ENCODE measurements around the gene MARF1. TPM values are rescaled to one million over a fixed set of nuclear protein-coding genes. Genes with fewer than 3 reads are reported as not detected.
"Not testable (repeated sequence)": the region's sequence is repeated elsewhere in the genome, so short reads cannot be mapped to it uniquely, and the experiment has no call there.

Gene MARF1
- polyA plus RNA-seq, 3 donors, result 5.7 to 39.9 (median 9.8) TPM

- peaks cover 4% of the 10 kb centered on the region for H3K79me2 ChIP-seq (ENCODE audit: insufficient read depth, low read length)
- H2AFZ ChIP-seq (ENCODE audit: insufficient read depth, low read depth, low read length, poor library complexity, severe bottlenecking), result no peak overlapping the region
- no peak for TF ChIP-seq CTCF (IDR thresholded peaks at IDR 0.05)
- H3K4me3 Mint-ChIP-seq, result peak overlapping the region in 1 of 2 donors; percentile 17
- peaks cover 17 to 23% of the 10 kb centered on the region in 2 donors for H3K4me1 ChIP-seq (ENCODE audit: control insufficient read depth in 1 of 2, insufficient read depth in 2 of 2, low read length in 2 of 2)
- H3K4me1 Mint-ChIP-seq, result peaks cover 23% of the 10 kb centered on the region
- peak overlapping the region; percentile 78 to 84 for H3K27ac ChIP-seq (ENCODE audit: low read depth in 1 of 2, low read length in 2 of 2)
- peak; percentile 80 to 84 (median 81) for DNase-seq
- intact Hi-C loops (cut with micrococcal nuclease), result no loop called here
- H3K4me3 ChIP-seq (replicated peaks in 1 of 3; ENCODE audit: low read depth in 2 of 3, low read length in 3 of 3), result no peak overlapping the region
- H3K27me3 Mint-ChIP-seq (ENCODE audit: low read depth in 3 of 3), result no peaks in the 10 kb centered on the region
- H3K27me3 ChIP-seq (ENCODE audit: control insufficient read depth in 2 of 2, insufficient read depth in 2 of 2, low read length in 2 of 2), result no peaks in the 10 kb centered on the region
- 91% methylated on average over 4 of the region's 13 CpGs for WGBS (ENCODE audit: insufficient coverage)
- H3K9me3 Mint-ChIP-seq, result peaks cover 0 to 1% (median 0%) of the 10 kb centered on the region in 7 donors
- H3K9me3 ChIP-seq (replicated peaks in 1 of 2; ENCODE audit: control insufficient read depth in 1 of 2, insufficient read depth in 1 of 2, low read length in 2 of 2), result no peaks in the 10 kb centered on the region
- H3K9ac ChIP-seq (ENCODE audit: insufficient read depth, low read length, poor library complexity, severe bottlenecking), result no peak overlapping the region
- H3K27ac Mint-ChIP-seq, result peak overlapping the region; percentile 84 to 96 (median 92)
- H4K20me1 ChIP-seq (ENCODE audit: insufficient read depth, low read length), result no peaks in the 10 kb centered on the region
- no peak overlapping the region for H3K4me2 ChIP-seq (replicated peaks; ENCODE audit: extremely low read depth, low read length, poor library complexity, severe bottlenecking)
- H3K36me3 Mint-ChIP-seq, result peaks cover 95 to 99% of the 10 kb centered on the region in 2 donors
- peaks cover 94 to 100% of the 10 kb centered on the region in 2 donors for H3K36me3 ChIP-seq (replicated peaks in 1 of 2; ENCODE audit: control insufficient read depth in 1 of 2, insufficient read depth in 2 of 2, low read length in 2 of 2)
Observed at GRCh38 chr16:15607700-15608396, 35.1 kb downstream of the MARF1 start.

GRCh38 chr16:15607221-15607699 is 35.7 kb downstream of the MARF1 start:
- intact Hi-C loops (cut with micrococcal nuclease); H3K4me3 Mint-ChIP-seq; DNase-seq; H3K79me2 ChIP-seq (ENCODE audit: insufficient read depth, low read length); H3K4me2 ChIP-seq (replicated peaks; ENCODE audit: extremely low read depth, low read length, poor library complexity, severe bottlenecking); H3K4me3 ChIP-seq (replicated peaks in 1 of 3; ENCODE audit: low read depth in 2 of 3, low read length in 3 of 3); H2AFZ ChIP-seq (ENCODE audit: insufficient read depth, low read depth, low read length, poor library complexity, severe bottlenecking); H4K20me1 ChIP-seq (ENCODE audit: insufficient read depth, low read length); H3K9me3 ChIP-seq (replicated peaks in 1 of 2; ENCODE audit: control insufficient read depth in 1 of 2, insufficient read depth in 1 of 2, low read length in 2 of 2); H3K27me3 ChIP-seq (ENCODE audit: control insufficient read depth in 2 of 2, insufficient read depth in 2 of 2, low read length in 2 of 2); H3K27me3 Mint-ChIP-seq (ENCODE audit: low read depth in 3 of 3); H3K9ac ChIP-seq (ENCODE audit: insufficient read depth, low read length, poor library complexity, severe bottlenecking); H3K9me3 Mint-ChIP-seq: not testable (repeated sequence)
- peak overlapping the region; percentile 78 to 84 for H3K27ac ChIP-seq (ENCODE audit: low read depth in 1 of 2, low read length in 2 of 2)
- H3K4me1 ChIP-seq (ENCODE audit: control insufficient read depth in 1 of 2, insufficient read depth in 2 of 2, low read length in 2 of 2), result peaks cover 17 to 23% of the 10 kb centered on the region in 2 donors
- peaks cover 94 to 100% of the 10 kb centered on the region in 2 donors for H3K36me3 ChIP-seq (replicated peaks in 1 of 2; ENCODE audit: control insufficient read depth in 1 of 2, insufficient read depth in 2 of 2, low read length in 2 of 2)
- no CpG with 5 or more reads among the region's 12 CpGs for WGBS (ENCODE audit: insufficient coverage)
- peak overlapping the region; percentile 84 to 96 (median 92) for H3K27ac Mint-ChIP-seq
- peaks cover 94 to 99% of the 10 kb centered on the region in 2 donors for H3K36me3 Mint-ChIP-seq
- peaks cover 23% of the 10 kb centered on the region for H3K4me1 Mint-ChIP-seq
